Thyroid gland (tissue), 4 donors: Measurements from ENCODE around the gene CCDC107.

ENCODE experiments used
- CTCF ChIP-seq, 6 experiments: fragments of 200-600 bp in 3 of 6; fragments of 450-650 bp in 3 of 6; sonication (generic) in 3 of 6; IDR thresholded peaks; one replicate each; pipeline ENCODE4 v1.5.1; 2016 to 2019; ENCODE audit warnings: antibody characterized with exemption in 6 of 6, mild to moderate bottlenecking in 2 of 6, inconsistent platforms in 1 of 6, moderate library complexity in 1 of 6
- POLR2A ChIP-seq, 2 donors: fragments of 450-650 bp; IDR thresholded peaks; one replicate each; pipeline ENCODE4 v1.6.1; 2017; ENCODE audit warnings: antibody characterized with exemption in 2 of 2, mild to moderate bottlenecking in 2 of 2, moderate library complexity in 1 of 2

DNA sequence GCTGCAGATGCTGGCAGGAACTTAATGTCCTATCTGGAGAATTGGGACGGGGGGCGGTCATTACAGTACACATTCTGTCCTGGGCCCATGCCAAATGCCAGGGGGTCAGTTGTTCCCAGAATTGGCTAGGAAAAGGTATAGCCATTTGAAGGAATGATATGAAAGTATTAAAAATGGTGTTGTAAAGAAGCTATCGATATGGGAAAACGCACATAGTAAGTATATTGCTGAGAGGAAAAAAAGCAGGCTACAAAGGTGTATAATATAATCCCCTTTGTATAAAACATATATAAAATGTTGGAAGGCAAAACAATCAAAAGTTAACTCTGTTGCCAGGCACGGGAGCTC lies 7.4 kb downstream of the CCDC107 start:
- TF ChIP-seq CTCF (IDR thresholded peaks at IDR 0.05) = no peak
- no peak for TF ChIP-seq POLR2A (IDR thresholded peaks at IDR 0.05)
